Mesodermal cell (in vitro differentiated cells): ENCODE results near the gene SIGMAR1.
A peak's percentile ranks its signal among the peaks of the same experiment; 100 is the strongest.
"Not testable (repeated sequence)": the region's sequence is repeated elsewhere in the genome, so short reads cannot be mapped to it uniquely, and the experiment has no call there.

Source experiments
- H3K27ac ChIP-seq: 2 replicates; pipeline ENCODE4 v1.7.0; 2013; ENCODE audit warnings: mild to moderate bottlenecking, low read depth, low read length, moderate library complexity; ENCODE audit not compliant: severe bottlenecking
- H3K36me3 ChIP-seq: 2 replicates; pipeline ENCODE4 v1.7.1; 2013; ENCODE audit warnings: mild to moderate bottlenecking, low read length, moderate library complexity; ENCODE audit not compliant: control insufficient read depth, insufficient read depth
- H3K4me1 ChIP-seq: one replicate; pipeline ENCODE4 v1.7.1; 2013; ENCODE audit warnings: mild to moderate bottlenecking, low read length; ENCODE audit not compliant: insufficient read depth, control insufficient read depth, poor library complexity, severe bottlenecking
- H3K4me3 ChIP-seq: 2 replicates; pipeline ENCODE4 v1.7.0; 2013; ENCODE audit warnings: low read length, control low read depth, mild to moderate bottlenecking; ENCODE audit not compliant: insufficient read depth, poor library complexity, severe bottlenecking; ENCODE audit errors: extremely low read depth
- H3K9me3 ChIP-seq: 2 replicates; pipeline ENCODE4 v1.7.1; 2013; ENCODE audit warnings: mild to moderate bottlenecking, low read length, moderate library complexity; ENCODE audit not compliant: control insufficient read depth
- WGBS, 2 experiments: methylation state at CpG; one replicate each; pipeline ENCODE4 v1.1.5; 2013; ENCODE audit warnings: missing lambda C conversion rate in 2 of 2; ENCODE audit not compliant: insufficient coverage in 2 of 2; 5-methylcytosine and 5-hydroxymethylcytosine counted together

SIGMAR1 gene

GRCh38 chr9:34644766-34645314 is 7.3 kb upstream of the SIGMAR1 start:
- no peaks in the 10 kb centered on the region for H3K9me3 ChIP-seq
- H3K27ac ChIP-seq: no peak overlapping the region
- peaks cover 6% of the 10 kb centered on the region for H3K4me1 ChIP-seq
- no peak overlapping the region for H3K4me3 ChIP-seq
- H3K36me3 ChIP-seq: peaks cover 17% of the 10 kb centered on the region

- peaks cover 10% of the 10 kb centered on the region for H3K4me1 ChIP-seq
- WGBS, 2 experiments: 100% methylated on average over 1 of the region's 1 CpG; no CpG with 5 or more reads in 1 of the 2 experiments
- no peak overlapping the region for H3K27ac ChIP-seq
Observed at GRCh38 chr9:34642679-34643078, 5.1 kb upstream of the SIGMAR1 start.

GRCh38 chr9:34639322-34639721 is 1.7 kb upstream of the SIGMAR1 start:
- not testable (repeated sequence) for H3K9me3 ChIP-seq, H3K36me3 ChIP-seq, H3K4me3 ChIP-seq, H3K4me1 ChIP-seq, H3K27ac ChIP-seq
- 89 to 95% methylated on average over 5 to 6 of the region's 8 CpGs for WGBS, 2 experiments

More at GRCh38 chr9:34642679-34643078, 5.1 kb upstream of the SIGMAR1 start:
- Histone ChIP-seq H3K4me3 (no peak overlapping the region), H3K36me3 (no peaks in the 10 kb centered on the region), H3K9me3 (no peaks in the 10 kb centered on the region)

GRCh38 chr9:34638138-34638445 is 505 bp upstream of the SIGMAR1 start:
- H3K9me3 ChIP-seq: no peaks in the 10 kb centered on the region
- WGBS, 2 experiments: 36 to 37% methylated on average over 7 of the region's 7 CpGs
- peaks cover 9% of the 10 kb centered on the region for H3K4me1 ChIP-seq
- H3K4me3 ChIP-seq: peak overlapping the region; percentile 61
- no peak overlapping the region for H3K27ac ChIP-seq
- H3K36me3 ChIP-seq: no peaks in the 10 kb centered on the region

DNA sequence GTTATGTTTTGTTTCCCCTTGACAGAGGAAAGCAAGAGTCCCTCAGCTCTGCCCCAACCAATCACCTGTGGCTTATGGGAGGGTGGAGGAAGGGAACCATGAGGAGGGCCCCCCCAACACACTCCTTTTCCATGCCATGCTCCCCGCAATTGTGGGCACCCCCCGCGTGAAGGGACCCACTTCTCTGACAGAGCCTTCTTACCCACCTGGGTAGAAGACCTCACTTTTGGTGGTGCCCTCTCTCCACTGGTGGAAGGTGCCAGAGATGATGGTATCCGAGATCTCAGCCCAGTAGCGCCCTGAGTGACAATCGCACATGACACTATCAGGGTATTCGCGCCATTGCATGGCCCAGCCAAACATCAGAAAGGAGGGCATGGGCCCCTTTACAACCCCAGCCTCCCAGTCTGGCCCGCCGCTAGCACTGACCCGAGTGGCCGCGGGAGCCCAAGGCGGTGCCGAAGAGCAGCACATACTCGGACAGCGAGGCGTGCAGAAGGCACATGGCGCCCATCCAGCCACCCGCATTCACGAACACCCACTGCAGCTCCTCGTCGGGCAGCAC is 714 bp downstream of the SIGMAR1 start:
- H3K27ac ChIP-seq: no peak overlapping the region
- H3K4me3 ChIP-seq: peak overlapping the region; percentile 61
- 17 to 21% methylated on average over 20 of the region's 23 CpGs for WGBS, 2 experiments
- H3K4me1 ChIP-seq: peaks cover 9% of the 10 kb centered on the region
- no peaks in the 10 kb centered on the region for H3K36me3 ChIP-seq
- no peaks in the 10 kb centered on the region for H3K9me3 ChIP-seq

DNA sequence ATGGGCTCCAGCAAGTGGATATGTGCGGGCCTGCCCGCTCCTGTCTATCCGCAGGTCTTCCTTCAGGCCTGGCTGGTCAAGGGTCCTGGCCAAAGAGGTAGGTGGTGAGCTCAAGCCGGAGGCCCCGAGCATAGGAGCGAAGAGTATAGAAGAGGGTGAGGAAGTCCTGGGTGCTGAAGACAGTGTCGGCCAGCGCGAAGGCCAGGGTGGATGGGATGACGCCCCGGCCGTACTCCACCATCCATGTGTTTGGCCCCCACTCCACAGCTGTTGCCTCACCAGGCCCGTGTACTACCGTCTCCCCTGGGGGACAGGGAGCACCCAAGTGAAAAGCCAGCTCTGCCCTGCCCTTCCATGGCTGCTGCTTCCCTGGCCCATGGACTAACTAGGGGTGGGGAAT is 2.0 kb downstream of the SIGMAR1 start:
- 96 to 98% methylated on average over 8 to 13 of the region's 14 CpGs for WGBS, 2 experiments
- H3K4me3 ChIP-seq: no peak overlapping the region
- no peaks in the 10 kb centered on the region for H3K9me3 ChIP-seq
- H3K4me1 ChIP-seq: peaks cover 9% of the 10 kb centered on the region
- no peak overlapping the region for H3K27ac ChIP-seq
- H3K36me3 ChIP-seq: no peaks in the 10 kb centered on the region

DNA sequence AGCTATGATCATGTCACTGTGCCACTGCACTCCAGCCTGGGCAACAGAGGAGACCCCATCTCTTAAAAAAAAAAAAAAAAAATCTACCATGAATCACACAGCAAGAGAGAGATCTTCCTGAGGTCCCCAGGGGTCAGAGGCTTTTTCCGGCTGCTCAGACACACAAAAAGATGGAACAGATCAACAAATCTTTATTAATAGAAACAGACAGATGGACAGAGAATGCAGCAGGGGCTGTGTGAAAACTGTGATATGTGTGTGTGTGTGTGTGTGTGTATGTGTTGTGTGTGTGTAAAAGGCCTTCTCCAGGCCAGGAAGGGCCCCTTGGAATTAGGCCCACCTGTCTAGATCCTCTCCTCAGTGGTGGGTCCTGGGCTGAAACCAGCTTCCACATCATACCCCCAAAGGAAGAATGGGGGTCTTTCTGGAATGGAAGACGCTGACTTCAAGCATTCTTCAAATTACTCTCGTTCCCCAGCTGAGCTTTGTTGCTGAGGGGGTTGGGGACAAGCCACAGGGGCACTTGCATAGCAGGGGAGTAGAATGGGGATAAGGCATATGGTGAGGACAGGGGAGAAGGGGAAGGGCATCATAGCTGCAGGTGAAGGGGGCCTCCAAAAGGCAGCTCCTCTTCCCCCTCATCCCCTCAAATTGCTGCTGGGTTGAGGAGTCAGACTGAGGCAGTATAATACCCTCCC is 2.9 kb downstream of the SIGMAR1 start:
- Histone ChIP-seq H3K36me3 (no peaks in the 10 kb centered on the region), H3K9me3 (no peaks in the 10 kb centered on the region), H3K4me1 (peaks cover 9% of the 10 kb centered on the region), H3K4me3 (no peak overlapping the region), H3K27ac (no peak overlapping the region)
- 60% methylated on average over 1 of the region's 3 CpGs; no CpG with 5 or more reads in 1 of the 2 experiments for WGBS, 2 experiments

- WGBS, 2 experiments: 14 to 29% methylated on average over 2 to 3 of the region's 3 CpGs
Observed at GRCh38 chr9:34633851-34634550, 3.6 kb downstream of the SIGMAR1 start.

DNA sequence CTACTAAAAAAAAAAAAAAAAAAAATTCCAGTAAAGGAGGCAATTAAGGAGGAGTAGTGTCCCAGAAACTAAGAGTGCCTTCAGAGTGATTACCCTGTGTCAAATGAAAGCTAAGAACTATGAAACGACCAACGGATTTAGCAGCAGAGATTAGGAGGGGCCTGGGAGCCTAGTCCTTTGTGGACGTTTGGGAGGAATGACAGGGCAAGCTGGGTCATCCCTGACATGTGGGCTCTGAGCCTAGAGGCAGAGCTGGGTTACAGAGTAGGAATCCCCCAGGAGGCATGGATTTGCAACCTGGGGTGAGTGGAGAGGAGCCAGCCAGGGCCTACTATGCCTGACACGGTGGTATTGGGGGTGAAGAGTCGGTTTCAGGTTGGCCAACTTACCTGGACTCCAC is 4.4 kb downstream of the SIGMAR1 start:
- Histone ChIP-seq H3K4me1 (peaks cover 6% of the 10 kb centered on the region), H3K27ac (no peak overlapping the region), H3K36me3 (no peaks in the 10 kb centered on the region), H3K9me3 (no peaks in the 10 kb centered on the region), H3K4me3 (no peak overlapping the region)
- WGBS, 2 experiments: 67 to 82% methylated on average over 3 to 4 of the region's 5 CpGs

More at GRCh38 chr9:34633851-34634550, 3.6 kb downstream of the SIGMAR1 start:
- Histone ChIP-seq H3K9me3 (no peaks in the 10 kb centered on the region), H3K4me1 (peaks cover 9% of the 10 kb centered on the region), H3K4me3 (no peak overlapping the region), H3K36me3 (no peaks in the 10 kb centered on the region), H3K27ac (no peak overlapping the region)

DNA sequence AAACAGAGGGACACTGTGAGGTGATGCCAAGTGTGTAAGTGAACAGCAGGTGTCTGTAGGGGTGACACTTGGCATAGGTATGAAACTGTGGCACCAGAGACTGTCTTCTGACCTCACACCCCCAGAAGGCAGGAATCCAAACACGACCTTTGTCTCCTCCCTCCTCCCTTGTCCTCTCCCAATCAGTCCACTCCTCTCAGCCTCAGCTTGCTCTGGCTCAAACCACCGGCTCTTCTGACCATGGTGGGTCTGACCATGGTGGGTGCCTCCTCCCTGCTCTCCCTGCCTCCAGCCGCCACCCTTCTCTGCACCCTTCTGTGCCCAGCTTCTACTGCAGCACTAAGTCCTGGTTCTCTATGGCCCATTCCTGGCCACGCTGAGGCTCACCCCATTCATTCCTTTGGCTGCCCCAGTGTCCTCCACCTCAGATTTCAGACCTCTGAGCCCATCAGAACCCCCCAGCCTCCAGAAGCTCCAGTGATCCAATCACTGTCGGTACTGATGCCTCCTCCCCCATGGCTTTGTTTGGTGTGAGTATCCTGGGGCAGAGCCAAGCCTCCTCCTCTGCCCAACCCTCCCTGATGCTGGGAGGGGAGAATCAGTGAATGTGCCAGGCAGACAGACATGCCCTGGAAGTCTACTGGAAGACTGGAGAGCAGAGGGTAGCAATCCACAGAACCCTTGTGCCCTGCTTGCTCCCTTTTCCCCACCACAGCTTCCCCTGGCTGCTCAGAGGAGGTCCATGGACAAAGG is 7.0 kb downstream of the SIGMAR1 start:
- Histone ChIP-seq H3K4me1 (no peaks in the 10 kb centered on the region), H3K36me3 (no peaks in the 10 kb centered on the region)
- WGBS, 2 experiments: 58 to 60% methylated on average over 4 of the region's 5 CpGs

More for the DNA sequence above, 7.0 kb downstream of the SIGMAR1 start:
- no peak overlapping the region for H3K27ac ChIP-seq
- no peak overlapping the region for H3K4me3 ChIP-seq
- H3K9me3 ChIP-seq: no peaks in the 10 kb centered on the region
